ENCODE measurements around the gene KRTAP10-12. TPM values are rescaled to one million over a fixed set of nuclear protein-coding genes. Genes with fewer than 3 reads are reported as not detected.

The KRTAP10-12 gene
- total RNA-seq, 3 donors from 2014 or later: not detected

DNA sequence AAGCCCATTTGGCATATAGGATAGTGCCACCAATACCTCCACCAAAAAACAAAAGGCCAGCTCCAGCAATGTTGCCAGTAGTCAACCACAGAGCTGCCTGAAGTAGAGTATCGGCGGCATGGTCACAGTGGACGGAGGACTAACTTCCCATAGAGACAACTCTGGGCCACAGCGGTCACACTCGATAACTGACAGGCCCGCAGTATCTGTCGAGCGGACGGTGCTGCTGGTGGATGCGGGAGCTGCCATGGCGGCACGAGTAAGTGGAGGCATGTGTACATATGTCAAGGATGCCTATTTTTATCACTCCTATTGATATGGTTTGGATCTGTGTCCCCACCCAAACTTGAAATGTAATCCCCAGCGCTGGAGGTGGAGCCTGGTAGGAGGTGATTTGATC, 19.1 kb upstream of the KRTAP10-12 start:
- H3K27ac ChIP-seq: no peak overlapping the region
- H3K4me1 ChIP-seq: no peaks in the 10 kb centered on the region
- H3K9me3 ChIP-seq: peaks cover under 1 to 5% of the 10 kb centered on the region in 2 donors
- no peaks in the 10 kb centered on the region for H3K27me3 ChIP-seq
- no peak for DNase-seq (ENCODE audit: low spot score in 2 of 2)
- TF ChIP-seq CTCF (IDR thresholded peaks at IDR 0.05) (no peak), POLR2A (IDR thresholded peaks at IDR 0.05) (no peak), POLR2AphosphoS5 (IDR thresholded peaks at IDR 0.05) (no peak)
- no peak overlapping the region for H3K4me3 ChIP-seq
- intact Hi-C loops (cut with DNase I; ENCODE audit: low total_unique reads): loop anchor here (10.0 kb wide), 1 partner anchor 153 kb away; no protein-coding TSS in a partner anchor
- H3K36me3 ChIP-seq: no peaks in the 10 kb centered on the region

GRCh38 chr21:44681152-44681551, 15.8 kb upstream of the KRTAP10-12 start:
- Histone ChIP-seq H3K36me3 (no peaks in the 10 kb centered on the region), H3K27me3 (peaks cover 0 to 4% of the 10 kb centered on the region in 2 donors), H3K4me1 (no peaks in the 10 kb centered on the region), H3K9me3 (no peaks in the 10 kb centered on the region), H3K4me3 (no peak overlapping the region), H3K27ac (no peak overlapping the region)
- no peak for DNase-seq (ENCODE audit: low spot score in 2 of 2)
- TF ChIP-seq CTCF (IDR thresholded peaks at IDR 0.05): no peak
- TF ChIP-seq POLR2A (IDR thresholded peaks at IDR 0.05): no peak
- no peak for TF ChIP-seq POLR2AphosphoS5 (IDR thresholded peaks at IDR 0.05)
- intact Hi-C loops (cut with DNase I; ENCODE audit: low total_unique reads): no loop called here

GRCh38 chr21:44681861-44682579, 15.0 kb upstream of the KRTAP10-12 start, which contains the start of gene KRTAP12-1:
Gene KRTAP12-1 (minus strand): TSS chr21:44682163. CDS start chr21:44682123, 40 bp downstream.
- H3K4me1 ChIP-seq: no peaks in the 10 kb centered on the region
- H3K27me3 ChIP-seq: peaks cover 0 to 13% of the 10 kb centered on the region in 2 donors
- DNase-seq (ENCODE audit: low spot score in 2 of 2): no peak
- no peak within 1 kb of the TSS for H3K4me3 ChIP-seq
- no peaks in the 10 kb centered on the region for H3K36me3 ChIP-seq
- TF ChIP-seq POLR2A (IDR thresholded peaks at IDR 0.05): no peak
- no peak for TF ChIP-seq CTCF (IDR thresholded peaks at IDR 0.05)
- no peak for TF ChIP-seq POLR2AphosphoS5 (IDR thresholded peaks at IDR 0.05)
- H3K27ac ChIP-seq: no peak within 1 kb of the TSS
- intact Hi-C loops (cut with DNase I; ENCODE audit: low total_unique reads): no loop called here
- H3K9me3 ChIP-seq: no peaks in the 10 kb centered on the region

- no peak overlapping the region for H3K4me3 ChIP-seq
- no peak overlapping the region for H3K27ac ChIP-seq
- no peak for DNase-seq (ENCODE audit: low spot score in 2 of 2)
- peaks cover 0 to 19% of the 10 kb centered on the region in 2 donors for H3K27me3 ChIP-seq
- no peaks in the 10 kb centered on the region for H3K4me1 ChIP-seq
- TF ChIP-seq POLR2A (IDR thresholded peaks at IDR 0.05) (no peak), CTCF (IDR thresholded peaks at IDR 0.05) (no peak), POLR2AphosphoS5 (IDR thresholded peaks at IDR 0.05) (no peak)
- H3K9me3 ChIP-seq: no peaks in the 10 kb centered on the region
- intact Hi-C loops (cut with DNase I; ENCODE audit: low total_unique reads): no loop called here
- no peaks in the 10 kb centered on the region for H3K36me3 ChIP-seq
These were observed 14.3 kb upstream of the KRTAP10-12 start for GRCh38 chr21:44682580-44683151.

DNA sequence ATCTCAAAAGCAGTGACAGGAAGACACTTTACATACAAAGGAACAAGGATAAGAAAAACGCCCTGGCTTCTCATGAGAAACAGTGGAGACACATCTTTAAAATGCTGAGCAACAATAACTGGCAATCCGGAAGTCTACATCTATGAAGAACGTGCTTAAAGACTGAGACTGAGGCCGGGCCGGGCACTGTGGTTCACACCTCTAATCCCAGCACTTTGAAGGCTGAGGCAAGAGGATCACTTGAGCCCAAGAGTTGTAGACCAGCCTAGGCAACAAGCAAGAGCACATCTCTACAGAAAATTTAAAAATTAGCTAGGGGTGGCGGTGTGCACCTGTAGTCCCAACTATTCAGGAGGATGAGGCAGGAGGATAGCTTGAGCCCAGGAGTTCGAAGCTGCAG, 12.9 kb upstream of the KRTAP10-12 start:
- TF ChIP-seq POLR2A (IDR thresholded peaks at IDR 0.05): no peak
- TF ChIP-seq CTCF (IDR thresholded peaks at IDR 0.05): no peak
- TF ChIP-seq POLR2AphosphoS5 (IDR thresholded peaks at IDR 0.05): no peak
- no peak overlapping the region for H3K4me3 ChIP-seq
- no peaks in the 10 kb centered on the region for H3K9me3 ChIP-seq
- H3K36me3 ChIP-seq: no peaks in the 10 kb centered on the region
- intact Hi-C loops (cut with DNase I; ENCODE audit: low total_unique reads): no loop called here
- H3K27me3 ChIP-seq: peaks cover 0 to 31% of the 10 kb centered on the region in 2 donors
- DNase-seq (ENCODE audit: low spot score in 2 of 2): no peak
- H3K27ac ChIP-seq: no peak overlapping the region
- no peaks in the 10 kb centered on the region for H3K4me1 ChIP-seq

Measured in breast epithelium (tissue), 4 donors.